Measurements from ENCODE around the gene ENDOD1.

DNA sequence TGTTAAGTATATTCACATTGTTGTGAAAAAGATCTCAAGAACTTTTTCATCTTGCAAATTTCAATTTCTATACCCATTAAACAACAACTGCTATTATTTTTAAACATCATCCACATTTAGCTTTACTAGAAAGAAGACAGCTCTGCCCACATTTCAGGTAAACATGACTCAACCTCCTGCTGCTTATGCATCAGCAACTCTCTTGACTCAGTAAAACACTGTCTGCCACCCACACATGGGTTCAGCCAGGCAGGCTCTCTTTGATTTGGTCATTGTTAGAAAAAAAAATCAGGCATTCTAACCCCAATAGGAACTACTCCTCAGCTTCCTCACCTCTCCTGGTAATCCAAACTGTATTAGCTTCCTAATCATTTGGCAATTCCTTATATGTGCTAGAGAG, 5.1 kb upstream of the ENDOD1 start:
- TF ChIP-seq, protein P1, sequence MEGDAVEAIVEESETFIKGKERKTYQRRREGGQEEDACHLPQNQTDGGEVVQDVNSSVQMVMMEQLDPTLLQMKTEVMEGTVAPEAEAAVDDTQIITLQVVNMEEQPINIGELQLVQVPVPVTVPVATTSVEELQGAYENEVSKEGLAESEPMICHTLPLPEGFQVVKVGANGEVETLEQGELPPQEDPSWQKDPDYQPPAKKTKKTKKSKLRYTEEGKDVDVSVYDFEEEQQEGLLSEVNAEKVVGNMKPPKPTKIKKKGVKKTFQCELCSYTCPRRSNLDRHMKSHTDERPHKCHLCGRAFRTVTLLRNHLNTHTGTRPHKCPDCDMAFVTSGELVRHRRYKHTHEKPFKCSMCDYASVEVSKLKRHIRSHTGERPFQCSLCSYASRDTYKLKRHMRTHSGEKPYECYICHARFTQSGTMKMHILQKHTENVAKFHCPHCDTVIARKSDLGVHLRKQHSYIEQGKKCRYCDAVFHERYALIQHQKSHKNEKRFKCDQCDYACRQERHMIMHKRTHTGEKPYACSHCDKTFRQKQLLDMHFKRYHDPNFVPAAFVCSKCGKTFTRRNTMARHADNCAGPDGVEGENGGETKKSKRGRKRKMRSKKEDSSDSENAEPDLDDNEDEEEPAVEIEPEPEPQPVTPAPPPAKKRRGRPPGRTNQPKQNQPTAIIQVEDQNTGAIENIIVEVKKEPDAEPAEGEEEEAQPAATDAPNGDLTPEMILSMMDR (conservative IDR thresholded peaks at IDR 0.05), result no peak
- no peak for TF ChIP-seq ZFX (IDR thresholded peaks at IDR 0.05)
